Fibroblast of mammary gland (primary cell): ENCODE data around the gene CNRIP1.

ENCODE experiments used
- DNase-seq: peaks from one replicate; pipeline ENCODE4 v3.0.0-alpha.2; 2010; ENCODE audit warnings: low read depth
- H3K4me3 ChIP-seq: 2 replicates; pipeline ENCODE4 v1.5.1; 2011; ENCODE audit warnings: low read depth, mild to moderate bottlenecking, low read length, moderate library complexity; ENCODE audit not compliant: control insufficient read depth
- CTCF ChIP-seq: conservative IDR thresholded peaks from 2 replicates; pipeline ENCODE4 v1.5.1; 2011; ENCODE audit warnings: low read depth, low read length, inconsistent platforms; ENCODE audit not compliant: control insufficient read depth, insufficient read depth

The CNRIP1 gene

GRCh38 chr2:68325056-68325455, 5.3 kb upstream of the CNRIP1 start:
- H3K4me3 ChIP-seq, result no peak overlapping the region
- no peak for DNase-seq
- TF ChIP-seq CTCF, result no peak

DNA sequence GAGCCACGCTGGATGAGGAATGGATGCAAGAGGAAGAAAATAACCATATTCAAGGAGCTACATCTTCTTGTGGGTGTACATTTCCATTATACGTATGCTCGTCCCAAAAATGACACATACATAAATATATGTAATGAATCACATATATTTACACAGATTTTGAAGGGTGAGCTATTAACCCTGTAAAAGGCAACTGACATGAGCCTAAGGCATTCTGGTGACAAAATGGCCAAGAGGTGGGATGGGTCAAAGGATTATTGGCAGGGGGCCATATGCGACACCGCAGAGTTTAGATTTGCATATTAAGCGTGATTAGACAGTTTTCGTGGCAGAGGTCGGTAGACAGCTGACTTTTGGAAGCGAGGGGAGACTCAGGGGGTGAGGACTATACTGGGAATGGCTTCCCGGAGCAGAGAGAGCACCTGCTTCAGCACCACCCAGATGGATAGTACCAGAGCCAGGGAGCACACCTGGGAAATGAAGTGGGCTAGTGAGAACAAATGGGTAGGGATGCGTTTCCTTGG, 431 bp upstream of the CNRIP1 start:
- no peak for TF ChIP-seq CTCF
- no peak for DNase-seq
- H3K4me3 ChIP-seq, result peak overlapping the region; percentile 86

- peak overlapping the region; percentile 86 for H3K4me3 ChIP-seq
- no peak for TF ChIP-seq CTCF
Observed at GRCh38 chr2:68318914-68319397, 793 bp downstream of the CNRIP1 start.

GRCh38 chr2:68317971-68318913, 1.5 kb downstream of the CNRIP1 start:
- DNase-seq, result peak; percentile 29
- peak overlapping the region; percentile 86 for H3K4me3 ChIP-seq
- no peak for TF ChIP-seq CTCF

More at GRCh38 chr2:68318914-68319397, 793 bp downstream of the CNRIP1 start:
- DNase-seq, result peak; percentile 16

DNA sequence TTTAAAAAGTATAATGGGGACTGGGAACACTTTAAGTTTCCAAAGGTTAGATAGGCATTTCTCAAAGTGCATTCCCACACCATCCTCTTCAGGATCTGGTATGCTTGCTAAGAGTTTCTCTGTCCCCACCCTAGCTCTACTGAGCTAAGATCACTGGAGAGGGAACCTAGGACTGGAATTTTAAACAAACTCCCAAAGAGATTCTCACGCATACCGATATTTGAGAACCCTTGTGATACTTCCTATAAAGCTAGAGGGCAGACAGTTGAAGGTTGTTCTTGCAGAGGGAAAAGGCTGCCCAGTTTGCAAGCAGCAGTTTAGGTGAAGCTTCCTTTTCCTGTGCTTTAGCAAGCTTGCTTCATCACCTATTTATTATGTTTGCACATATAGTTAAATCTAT, 3.6 kb downstream of the CNRIP1 start:
- TF ChIP-seq CTCF, result no peak
- no peak for DNase-seq
- no peak overlapping the region for H3K4me3 ChIP-seq

DNA sequence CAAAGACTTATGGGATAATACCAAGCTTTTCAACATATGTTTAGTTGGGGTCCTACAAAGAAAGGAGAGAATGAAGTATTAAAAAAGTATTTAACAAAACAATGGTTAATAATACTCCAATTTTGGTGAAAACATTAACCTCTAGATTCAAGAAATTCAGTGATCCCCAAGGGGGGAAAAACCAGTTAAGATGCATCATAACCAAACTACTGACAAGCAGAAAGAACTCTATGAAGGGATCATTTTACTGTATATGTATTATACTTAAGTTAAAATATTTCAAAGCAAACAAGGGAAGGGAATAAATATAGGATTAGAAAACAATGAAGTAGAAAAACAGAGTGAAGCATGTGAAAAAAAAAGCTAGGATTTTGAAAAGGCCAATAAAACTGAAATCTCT, 8.7 kb downstream of the CNRIP1 start:
- DNase-seq, result no peak
- TF ChIP-seq CTCF, result no peak
- H3K4me3 ChIP-seq, result no peak overlapping the region
